GM19397 (cell line): ENCODE results near the gene UVSSA.
"Not testable (repeated sequence)": the region's sequence is repeated elsewhere in the genome, so short reads cannot be mapped to it uniquely, and the experiment has no call there.

ENCODE experiments used
- ATAC-seq: cut with Tn5 transposase; IDR thresholded peaks from one replicate; pipeline ENCODE4 v1.9.1; 2021; ENCODE audit warnings: mild to moderate bottlenecking, moderate library complexity; ENCODE audit not compliant: unreplicated experiment

Gene UVSSA

GRCh38 chr4:1362046-1362445, 15.0 kb downstream of the UVSSA start:
- ATAC-seq = no peak

DNA sequence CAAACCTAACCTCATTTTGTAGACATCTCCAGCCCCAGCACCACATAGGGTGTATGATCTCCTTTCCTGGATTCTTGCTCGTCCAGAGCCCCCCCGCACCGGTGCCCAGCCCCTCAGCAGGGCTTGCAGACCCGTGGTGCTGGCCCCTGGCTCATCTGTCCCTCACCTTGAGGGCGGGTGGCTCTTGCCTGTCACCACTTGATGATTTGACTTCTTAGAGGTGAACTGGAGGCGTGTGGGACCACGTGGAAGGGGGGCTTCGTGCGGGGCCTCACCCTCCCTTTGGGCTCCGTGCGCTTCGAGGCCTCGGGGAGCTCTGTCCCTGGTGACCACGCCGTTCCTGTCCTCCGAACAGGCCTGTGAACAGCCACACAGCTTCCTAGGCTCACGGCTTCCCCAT, 15.5 kb downstream of the UVSSA start:
- ATAC-seq = no peak

- ATAC-seq = no peak
Measured at GRCh38 chr4:1363513-1363912, 16.5 kb downstream of the UVSSA start.

GRCh38 chr4:1364217-1364616, 17.2 kb downstream of the UVSSA start:
- ATAC-seq = no peak

DNA sequence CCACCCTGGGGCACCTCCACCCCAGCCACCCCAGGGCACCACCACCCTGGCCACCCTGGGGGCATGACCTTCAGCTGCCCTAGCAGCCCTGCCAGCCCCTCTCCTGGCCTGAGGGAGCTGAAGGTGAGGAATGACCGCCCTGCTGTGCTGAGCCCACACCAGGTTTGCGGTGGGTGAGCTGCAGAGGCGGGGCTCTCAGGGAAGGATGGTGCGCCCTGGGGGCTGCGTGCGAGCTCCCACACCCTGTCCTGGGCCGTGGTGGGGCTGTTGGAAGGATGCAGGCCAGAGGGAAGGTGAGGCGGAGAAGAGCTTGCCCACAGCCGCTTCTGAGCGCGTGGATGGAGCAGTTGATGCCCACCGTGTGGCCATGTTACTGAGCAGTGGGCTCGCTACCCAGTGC, 17.7 kb downstream of the UVSSA start:
- no peak for ATAC-seq

- no peak for ATAC-seq
Measured at GRCh38 chr4:1365271-1366178, 18.5 kb downstream of the UVSSA start.

DNA sequence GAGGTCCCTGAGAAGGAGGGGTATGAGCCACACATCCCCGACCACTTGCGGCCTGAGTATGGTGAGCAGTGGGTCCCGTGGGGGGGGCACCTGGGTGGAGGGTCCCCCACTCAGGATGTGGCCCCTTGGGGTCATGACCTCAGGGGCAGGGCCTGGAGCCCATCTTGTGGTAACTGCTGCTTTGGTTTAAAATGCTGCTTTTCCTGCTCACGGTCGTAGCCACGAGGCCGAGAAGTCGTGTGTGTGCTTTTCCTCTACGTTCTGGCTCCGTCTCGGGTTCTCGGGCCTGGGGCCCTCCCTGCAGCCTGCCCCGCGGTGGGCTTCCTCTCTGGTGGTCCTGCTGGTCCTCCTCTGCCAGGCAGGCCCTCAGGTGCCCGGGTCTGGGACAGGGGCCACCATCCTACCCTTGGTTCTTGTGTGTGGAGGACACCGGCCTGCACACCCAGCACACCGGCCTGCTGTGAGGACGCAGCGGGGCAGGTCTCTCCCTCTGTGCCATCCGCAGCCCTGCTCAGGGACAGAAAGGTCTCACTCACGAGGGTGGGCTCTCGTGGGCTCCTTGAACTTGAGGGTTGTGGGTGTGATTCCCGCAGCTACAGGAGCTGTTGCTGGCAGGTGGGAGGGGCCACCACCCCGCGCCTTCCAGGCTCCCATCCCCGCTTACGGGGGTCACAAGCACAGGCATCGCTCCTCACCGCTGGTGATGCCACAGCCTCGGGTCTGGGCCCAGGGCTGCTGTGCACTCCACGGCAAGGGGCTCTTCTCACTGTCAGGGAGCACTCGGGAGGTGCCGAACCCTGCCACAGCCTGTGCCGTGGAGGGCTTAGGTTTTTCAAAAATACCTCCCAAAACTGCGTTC, 19.6 kb downstream of the UVSSA start:
- ATAC-seq = no peak

DNA sequence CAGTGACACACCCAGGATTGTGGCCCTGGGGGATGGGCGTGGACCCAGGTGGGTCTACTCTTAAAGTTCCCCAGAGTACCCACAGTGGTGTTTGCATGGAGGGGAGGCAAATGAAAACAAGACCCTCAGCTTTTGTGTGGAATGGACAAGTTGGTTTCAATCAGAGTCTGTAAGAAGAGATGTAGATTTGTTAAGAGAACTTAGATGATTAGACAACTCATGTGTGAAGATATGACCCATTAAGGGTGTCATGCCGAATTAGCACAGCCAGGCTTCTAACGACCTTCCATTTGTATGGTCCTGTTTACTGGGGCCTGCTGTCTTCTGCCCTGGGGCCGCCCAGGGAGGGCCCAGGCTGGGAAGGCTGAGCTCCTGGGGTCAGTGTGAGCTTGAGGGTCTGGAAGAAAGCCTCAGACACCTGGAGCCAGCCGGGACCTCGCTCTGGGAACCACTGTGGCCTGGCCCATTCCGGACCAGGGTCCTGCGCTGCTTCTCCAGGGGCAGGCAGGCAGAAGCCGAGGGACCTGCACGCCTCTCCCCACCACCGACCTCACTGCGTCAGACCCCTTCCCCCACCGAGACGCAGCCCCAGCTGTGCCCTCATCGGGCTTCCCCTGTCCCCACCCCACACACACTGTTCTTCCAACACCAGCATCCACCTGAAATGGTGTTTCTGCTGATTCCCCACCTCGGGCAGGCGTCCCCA, 20.4 kb downstream of the UVSSA start:
- no peak for ATAC-seq

- no peak for ATAC-seq
Measured at GRCh38 chr4:1367936-1368289, 20.9 kb downstream of the UVSSA start.

DNA sequence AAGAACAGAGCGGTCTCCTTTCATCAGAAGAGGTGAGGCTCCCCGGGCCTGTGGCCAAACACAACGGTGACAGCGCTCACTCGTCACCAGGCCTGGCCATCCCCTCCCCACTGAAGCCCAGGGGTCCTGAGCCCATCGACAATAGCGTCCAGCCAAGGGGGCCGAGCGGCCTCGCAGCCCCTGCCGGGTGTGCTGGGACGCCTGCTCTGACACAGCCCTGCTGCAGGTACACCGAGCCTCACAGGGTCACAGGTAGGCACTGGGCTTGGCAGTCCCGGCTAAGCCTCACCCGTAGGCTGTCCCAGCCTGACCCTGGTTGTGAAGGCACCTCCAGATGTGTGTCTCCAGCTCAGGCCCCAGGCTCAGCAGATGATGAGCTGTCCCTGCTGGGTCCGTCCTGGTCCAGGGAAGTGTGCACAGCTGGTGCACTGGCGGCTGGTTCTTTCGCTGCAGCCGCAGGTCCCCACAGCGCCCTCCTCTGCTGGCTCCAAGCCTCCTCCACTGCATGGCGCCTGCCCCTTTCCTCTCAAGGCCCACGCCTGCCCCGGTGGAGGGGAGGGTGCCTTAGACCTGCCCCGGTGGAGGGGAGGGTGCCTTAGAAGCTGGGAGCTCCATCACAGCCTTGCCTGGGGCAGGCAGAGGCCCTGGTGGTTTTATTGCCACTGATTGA, 21.5 kb downstream of the UVSSA start:
- no peak for ATAC-seq

- ATAC-seq = no peak
Measured at GRCh38 chr4:1369091-1369450, 22.1 kb downstream of the UVSSA start.

- no peak for ATAC-seq
Measured at GRCh38 chr4:1369479-1370079, 22.6 kb downstream of the UVSSA start.

DNA sequence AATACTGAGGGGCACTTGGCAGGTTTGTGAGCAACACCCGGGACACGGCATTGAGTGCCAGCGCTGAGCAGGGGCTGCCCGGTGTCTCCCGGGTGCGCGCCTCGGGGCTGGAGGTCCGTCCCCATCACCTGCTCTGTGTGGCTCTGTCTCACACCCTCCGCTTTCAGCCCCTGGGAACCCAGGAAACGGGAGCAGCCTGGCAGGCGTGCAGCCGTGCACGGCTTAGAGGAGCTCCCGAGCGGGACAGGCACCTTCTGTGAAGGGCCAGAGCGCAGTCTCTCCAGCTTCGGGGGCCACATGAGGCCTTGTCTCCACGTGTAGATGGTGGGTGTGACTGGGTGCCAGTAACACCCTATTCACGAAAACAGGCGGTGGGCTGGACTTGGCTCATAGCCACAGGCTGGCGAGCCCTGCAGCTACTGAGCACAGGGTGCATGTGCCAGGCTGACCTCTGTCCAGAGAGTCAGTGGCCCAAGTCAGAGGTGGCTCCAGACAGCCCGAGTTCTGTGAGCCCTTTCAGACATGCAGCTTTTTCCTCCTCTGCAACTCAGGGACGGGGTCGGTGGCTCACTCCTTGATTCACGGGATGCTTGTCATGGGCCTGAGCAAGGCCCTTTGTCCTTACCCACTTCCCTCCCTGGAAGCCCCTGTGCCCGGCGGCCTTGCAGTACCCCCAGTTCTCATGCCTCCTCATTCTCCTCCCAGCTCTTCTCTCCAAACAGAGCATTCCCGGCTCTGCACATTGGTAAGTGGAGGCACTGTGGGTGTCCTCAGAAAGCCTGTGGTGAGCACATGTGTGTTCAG, 23.5 kb downstream of the UVSSA start:
- ATAC-seq = no peak

- no peak for ATAC-seq
Measured at GRCh38 chr4:1371176-1372165, 24.5 kb downstream of the UVSSA start.

DNA sequence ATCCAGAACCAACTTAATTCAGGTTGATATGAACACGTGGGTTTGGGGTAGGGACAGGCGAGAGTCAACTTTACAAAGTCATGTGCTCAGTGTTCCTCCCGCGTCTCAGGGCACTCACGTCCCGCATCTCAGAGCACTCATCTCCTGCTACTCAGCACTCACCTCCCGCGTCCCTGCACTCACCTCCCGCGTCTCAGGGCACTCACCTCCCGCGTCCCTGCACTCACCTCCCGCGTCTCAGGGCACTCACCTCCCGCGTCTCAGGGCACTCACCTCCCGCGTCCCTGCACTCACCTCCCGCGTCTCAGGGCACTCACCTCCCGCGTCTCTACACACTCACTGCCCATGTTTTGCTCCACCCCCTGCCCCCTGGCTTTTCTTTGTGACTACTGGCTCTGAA, 25.6 kb downstream of the UVSSA start:
- not testable (repeated sequence) for ATAC-seq

DNA sequence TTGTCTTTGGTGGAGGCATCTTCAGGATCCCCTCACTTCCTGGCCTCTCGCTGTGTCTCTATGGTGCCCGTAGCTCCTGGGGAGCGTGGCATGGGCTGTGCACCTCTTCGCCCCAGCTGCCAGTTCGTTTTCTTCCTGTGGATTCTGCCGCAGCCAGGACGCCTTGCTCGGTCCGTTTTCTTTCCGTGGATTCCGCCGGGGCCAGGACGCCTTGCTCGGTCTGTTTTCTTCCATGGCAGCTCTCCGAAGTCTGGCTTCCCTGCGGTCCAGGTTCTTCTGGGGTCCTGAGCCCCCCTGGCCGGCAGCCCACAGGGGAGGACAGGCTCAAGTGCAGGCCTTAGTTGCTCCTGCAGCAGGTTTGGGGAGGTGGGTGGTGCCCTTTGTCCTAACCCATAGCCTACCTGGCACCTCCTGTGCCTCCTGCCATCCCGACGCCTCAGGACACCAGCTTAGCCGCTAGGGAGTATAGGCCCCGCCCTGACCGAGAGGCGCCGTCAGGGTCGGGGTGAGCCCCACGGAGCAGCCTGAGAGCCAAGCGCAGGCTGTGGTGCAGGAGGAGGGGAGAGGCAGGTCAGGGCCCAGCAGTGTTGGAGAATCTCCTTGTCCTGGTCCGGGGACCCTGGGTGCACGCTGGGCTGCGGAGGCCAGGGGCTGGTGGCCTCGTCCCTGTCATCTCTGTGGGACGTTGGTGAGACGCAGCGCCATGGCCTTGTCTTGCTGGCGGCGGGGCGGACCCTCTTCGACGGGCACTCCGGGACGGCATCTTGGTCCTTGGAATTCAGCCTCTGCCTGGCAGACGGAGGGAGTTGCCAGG, 27.1 kb downstream of the UVSSA start:
- ATAC-seq = no peak

- ATAC-seq = no peak
Measured at GRCh38 chr4:1374706-1375045, 27.7 kb downstream of the UVSSA start.
